CD8-positive, alpha-beta memory T cell (primary cell): ENCODE measurements around the gene CARD6. TPM values are rescaled to one million over a fixed set of nuclear protein-coding genes. Genes with fewer than 3 reads are reported as not detected.
"Not testable (repeated sequence)": the region's sequence is repeated elsewhere in the genome, so short reads cannot be mapped to it uniquely, and the experiment has no call there.

Experiments
- CTCF ChIA-PET: fragments of 350-600 bp; sonication (Branson Sonifier 250); formaldehyde crosslinking; loops from one replicate; lab custom pipeline; 2021; ENCODE audit warnings: antibody characterized with exemption; lab: Charles Lee
- POLR2A ChIA-PET: fragments of 350-600 bp; sonication (Branson Sonifier 250); formaldehyde crosslinking; loops from one replicate; lab custom pipeline; 2021; ENCODE audit warnings: antibody characterized with exemption; lab: Charles Lee
- DNase-seq, 5 donors: peaks; one replicate each; pipeline versions ENCODE4 v3.0.0 to v3.0.0-alpha.2; 2020 to 2022; ENCODE audit warnings: mixed read lengths in 1 of 5
- H3K27ac ChIP-seq: one replicate; pipeline ENCODE4 v1.7.0; 2013; ENCODE audit warnings: low read depth, mild to moderate bottlenecking, low read length, moderate library complexity
- H3K27me3 ChIP-seq: 2 replicates; pipeline ENCODE4 v1.7.0; 2013; ENCODE audit warnings: low read length, mild to moderate bottlenecking; ENCODE audit not compliant: insufficient read depth, poor library complexity, severe bottlenecking
- H3K36me3 ChIP-seq: 2 replicates; pipeline ENCODE4 v1.7.0; 2013; ENCODE audit warnings: mild to moderate bottlenecking, low read length, moderate library complexity; ENCODE audit not compliant: insufficient read depth
- H3K4me1 ChIP-seq: 2 replicates; pipeline ENCODE4 v1.7.0; 2013; ENCODE audit warnings: mild to moderate bottlenecking, low read length, moderate library complexity; ENCODE audit not compliant: insufficient read depth
- H3K4me3 ChIP-seq: 2 replicates; pipeline ENCODE4 v1.7.0; 2013; ENCODE audit warnings: mild to moderate bottlenecking, low read length
- H3K9me3 ChIP-seq: 2 replicates; pipeline ENCODE4 v1.7.0; 2013; ENCODE audit warnings: mild to moderate bottlenecking, low read length
- H3K27ac Mint-ChIP-seq, 8 donors: one replicate each; pipeline ENCODE4 v1.8.0; 2020 to 2021; ENCODE audit warnings: mixed read lengths in 8 of 8, mild to moderate bottlenecking in 6 of 8, inconsistent platforms in 3 of 8, moderate library complexity in 3 of 8
- H3K27me3 Mint-ChIP-seq, 2 donors: one replicate each; pipeline ENCODE4 v1.8.0; 2020 to 2021; ENCODE audit warnings: mixed read lengths in 2 of 2, mild to moderate bottlenecking in 1 of 2, moderate library complexity in 1 of 2
- H3K36me3 Mint-ChIP-seq, 3 donors: one replicate each; pipeline ENCODE4 v1.8.0; 2020 to 2021; ENCODE audit warnings: mixed read lengths in 3 of 3, inconsistent platforms in 1 of 3, mild to moderate bottlenecking in 1 of 3
- H3K4me1 Mint-ChIP-seq, 3 donors: one replicate each; pipeline ENCODE4 v1.8.0; 2020 to 2021; ENCODE audit warnings: mixed read lengths in 3 of 3, inconsistent platforms in 1 of 3, mild to moderate bottlenecking in 1 of 3
- H3K4me3 Mint-ChIP-seq, 7 donors: one replicate each; pipeline ENCODE4 v1.8.0; 2020 to 2021; ENCODE audit warnings: mixed read lengths in 7 of 7, mild to moderate bottlenecking in 6 of 7, moderate library complexity in 4 of 7, inconsistent platforms in 2 of 7
- H3K9me3 Mint-ChIP-seq, 5 donors: one replicate each; pipeline ENCODE4 v1.8.0; 2020 to 2022; ENCODE audit warnings: mixed read lengths in 5 of 5, mild to moderate bottlenecking in 3 of 5, moderate library complexity in 2 of 5, inconsistent platforms in 1 of 5
- polyA plus RNA-seq: library from polyadenylated mRNA; unstranded; fragments of 300-500 nt; fragmentation: Illumina TruSeq; gene quantifications from one replicate; pipeline ENCODE4 v1.2.3, GENCODE V29; 2021
- total RNA-seq, 2 experiments: library from RNA; stranded (reverse); gene quantifications; one replicate each; pipeline ENCODE4 v1.2.3, GENCODE V29; 2021

CARD6 gene
- total and polyA plus RNA-seq, 3 experiments from 2014 or later = 1.8 to 2.3 (median 2.1) TPM

DNA sequence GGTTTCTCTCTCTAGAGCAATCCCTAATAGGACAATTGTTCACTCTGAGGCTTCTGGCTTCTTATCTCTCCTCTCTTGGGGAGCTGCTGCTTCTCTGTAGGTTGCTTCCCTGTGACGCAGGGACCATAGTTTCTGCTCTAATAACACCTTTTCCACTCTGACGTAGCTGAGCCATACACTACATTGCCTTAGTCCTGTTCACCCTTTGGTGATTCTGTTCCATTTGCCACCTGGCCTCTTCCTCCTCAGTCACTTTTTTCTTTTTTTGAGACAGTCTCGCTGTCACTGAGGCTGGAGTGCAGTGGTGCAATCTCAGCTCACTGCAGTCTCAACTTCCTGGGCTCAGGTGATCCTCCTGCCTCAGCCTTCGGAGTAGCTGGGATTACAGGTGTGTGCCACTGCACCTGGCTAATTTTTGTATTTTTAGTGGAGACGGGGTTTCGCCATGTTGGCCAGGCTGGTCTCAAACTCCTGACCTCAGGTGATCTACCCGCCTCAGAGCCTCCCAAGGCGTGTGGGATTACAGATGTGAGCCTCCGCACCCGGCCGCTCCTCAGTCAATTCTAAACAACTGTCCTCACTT lies 15.6 kb upstream of the CARD6 start:
- CTCF ChIA-PET, H3K9me3 Mint-ChIP-seq, H3K4me3 ChIP-seq, H3K4me3 Mint-ChIP-seq, H3K4me1 ChIP-seq, H3K27me3 Mint-ChIP-seq, DNase-seq, H3K9me3 ChIP-seq, POLR2A ChIA-PET, H3K27me3 ChIP-seq, H3K27ac ChIP-seq: not testable (repeated sequence)
- H3K4me1 Mint-ChIP-seq = peaks cover 18 to 33% (median 26%) of the 10 kb centered on the region in 3 donors
- H3K36me3 Mint-ChIP-seq = peaks cover 0 to 44% (median 17%) of the 10 kb centered on the region in 3 donors
- H3K36me3 ChIP-seq = peaks cover 25% of the 10 kb centered on the region
- peak overlapping the region in 2 of 8 donors; percentile 58 to 63 for H3K27ac Mint-ChIP-seq

DNA sequence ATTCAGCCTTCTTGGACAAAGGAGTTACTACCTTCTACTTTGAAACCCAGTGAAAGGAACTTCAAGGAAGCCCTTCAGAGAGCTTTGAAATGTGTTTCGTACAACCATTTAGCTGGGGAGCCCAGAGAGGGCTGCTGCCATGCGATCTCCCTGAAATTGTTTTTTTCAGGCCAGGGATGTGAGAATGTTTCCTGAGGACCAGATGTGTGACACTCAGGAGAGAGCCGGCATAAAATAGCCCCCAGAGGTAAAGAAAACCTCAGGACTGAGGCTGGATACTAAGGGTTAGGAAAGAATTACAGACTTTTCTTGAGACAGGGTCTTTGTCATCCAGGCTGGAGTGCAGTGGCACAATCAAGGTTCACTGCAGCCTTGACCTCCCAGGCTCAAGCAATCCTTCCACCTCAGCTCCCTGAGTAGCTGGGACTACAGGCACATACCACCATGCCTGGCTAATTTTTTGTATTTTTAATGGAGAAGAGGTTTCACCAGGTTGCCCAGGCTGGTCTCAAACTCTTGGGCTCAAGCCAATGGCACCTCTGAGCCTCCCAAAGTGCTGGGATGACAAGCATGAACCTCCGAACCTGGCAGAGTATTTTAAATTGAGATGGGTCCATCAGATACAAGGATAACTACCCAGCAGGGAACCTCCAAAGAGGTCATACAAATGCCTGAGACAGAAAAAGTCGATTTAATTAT lies 14.5 kb upstream of the CARD6 start:
- Mint-ChIP-seq H3K4me1 (peaks cover 18 to 39% (median 31%) of the 10 kb centered on the region in 3 donors), H3K36me3 (peaks cover under 1 to 55% (median 19%) of the 10 kb centered on the region in 3 donors), H3K4me3 (peak overlapping the region in 1 of 7 donors; percentile 10)

DNA sequence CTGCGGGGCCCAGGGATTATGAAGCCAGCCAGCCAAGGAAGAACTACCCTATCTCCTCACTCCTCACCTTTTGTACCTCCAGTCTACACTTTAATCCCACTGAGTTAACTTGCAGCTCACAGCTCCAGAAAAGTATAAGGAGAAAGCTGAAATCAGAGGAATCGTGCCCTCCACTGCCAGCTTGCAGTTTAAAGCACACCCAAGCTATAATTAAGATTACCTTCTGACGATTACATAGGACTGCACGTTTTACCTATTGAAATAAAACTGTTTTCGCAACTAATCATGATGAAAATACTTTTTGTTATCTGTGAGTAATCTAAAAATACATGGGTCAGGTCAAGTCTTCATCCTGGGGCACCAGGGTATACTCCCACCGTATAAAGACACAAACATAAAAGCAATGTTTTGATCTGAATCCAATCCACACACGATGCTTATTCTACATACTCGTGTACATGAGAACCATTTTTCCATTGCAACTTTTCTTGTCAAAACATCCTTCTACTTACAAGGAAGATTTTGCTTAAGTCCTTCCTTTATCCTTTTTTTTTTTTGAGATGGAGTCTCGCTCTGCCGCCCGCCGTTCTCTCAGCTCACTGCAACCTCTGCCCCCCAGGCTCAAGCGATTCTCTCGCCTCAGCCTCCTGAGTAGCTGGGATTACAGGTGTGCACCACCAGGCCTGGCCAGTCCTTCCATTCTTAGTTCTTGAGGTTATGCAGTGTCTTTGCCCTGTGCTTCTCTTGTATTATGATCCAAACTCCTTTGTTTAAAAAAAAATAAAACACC lies 13.8 kb upstream of the CARD6 start:
- H3K4me1 Mint-ChIP-seq = peaks cover 25 to 47% (median 39%) of the 10 kb centered on the region in 3 donors
- peaks cover 7 to 62% (median 24%) of the 10 kb centered on the region in 3 donors for H3K36me3 Mint-ChIP-seq
- no peaks in the 10 kb centered on the region for H3K9me3 Mint-ChIP-seq
- peak overlapping the region in 4 of 8 donors; percentile 20 to 61 (median 30) for H3K27ac Mint-ChIP-seq
- no peak overlapping the region for H3K27ac ChIP-seq
- H3K27me3 ChIP-seq = no peaks in the 10 kb centered on the region
- H3K4me3 Mint-ChIP-seq = peak overlapping the region in 1 of 7 donors; percentile 10
- H3K9me3 ChIP-seq = no peaks in the 10 kb centered on the region
- H3K4me3 ChIP-seq = no peak overlapping the region
- CTCF ChIA-PET = no interaction called here
- DNase-seq = no peak
- peaks cover 7% of the 10 kb centered on the region for H3K4me1 ChIP-seq
- POLR2A ChIA-PET = interaction anchor here (0.5 kb wide), 1 partner anchor 57 kb away, joined by 4 read pairs; no protein-coding TSS in a partner anchor
- H3K27me3 Mint-ChIP-seq = peaks cover 0 to 2% of the 10 kb centered on the region in 2 donors
- peaks cover 43% of the 10 kb centered on the region for H3K36me3 ChIP-seq

More for the DNA sequence above, 14.5 kb upstream of the CARD6 start:
- Histone ChIP-seq H3K27me3 (no peaks in the 10 kb centered on the region), H3K36me3 (peaks cover 36% of the 10 kb centered on the region), H3K4me1 (peaks cover under 1% of the 10 kb centered on the region), H3K4me3 (no peak overlapping the region), H3K9me3 (no peaks in the 10 kb centered on the region), H3K27ac (no peak overlapping the region)
- ChIA-PET POLR2A (no interaction called here), CTCF (no interaction called here)
- peaks cover 0 to 2% of the 10 kb centered on the region in 2 donors for H3K27me3 Mint-ChIP-seq
- DNase-seq = no peak
- H3K27ac Mint-ChIP-seq = no peak overlapping the region
- no peaks in the 10 kb centered on the region for H3K9me3 Mint-ChIP-seq

DNA sequence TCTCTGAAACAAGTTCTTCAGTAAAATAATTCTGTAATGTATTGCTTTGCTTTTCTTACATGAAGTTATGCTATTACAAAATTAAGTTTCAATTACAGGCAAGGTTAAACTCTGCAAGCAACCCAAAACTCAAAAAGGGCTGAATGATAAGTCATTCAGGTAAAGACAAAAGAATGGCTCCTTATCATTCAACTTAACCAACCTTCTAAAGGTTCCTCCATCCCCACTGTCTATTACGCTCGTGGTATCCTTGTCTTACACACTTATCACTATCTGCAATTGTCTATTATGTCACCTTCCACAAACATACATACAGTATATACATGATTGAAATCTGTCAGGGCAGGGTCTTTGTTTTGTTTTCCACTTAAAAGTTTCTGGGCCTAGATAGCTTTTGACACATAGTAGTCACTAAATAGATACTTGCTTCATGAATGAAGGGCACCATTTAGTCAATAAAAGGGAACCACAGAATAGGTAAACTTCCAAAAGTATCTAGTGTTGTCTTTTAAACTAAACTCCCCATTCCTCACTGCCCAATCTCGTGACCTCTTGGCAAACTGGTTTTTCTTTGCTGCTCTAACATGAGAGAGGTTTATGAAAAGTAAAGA lies 13.0 kb upstream of the CARD6 start:
- H3K9me3 ChIP-seq = no peaks in the 10 kb centered on the region
- peaks cover 13% of the 10 kb centered on the region for H3K4me1 ChIP-seq
- ChIA-PET POLR2A (interaction anchor here (0.5 kb wide), 1 partner anchor 58 kb away, joined by 4 read pairs; no protein-coding TSS in a partner anchor), CTCF (no interaction called here)
- H3K4me1 Mint-ChIP-seq = peaks cover 33 to 54% (median 46%) of the 10 kb centered on the region in 3 donors
- peaks cover 0 to 2% of the 10 kb centered on the region in 2 donors for H3K27me3 Mint-ChIP-seq
- H3K4me3 ChIP-seq = no peak overlapping the region
- no peak overlapping the region for H3K4me3 Mint-ChIP-seq
- peaks cover 7 to 70% (median 27%) of the 10 kb centered on the region in 3 donors for H3K36me3 Mint-ChIP-seq
- no peak overlapping the region for H3K27ac ChIP-seq
- H3K27ac Mint-ChIP-seq = peak overlapping the region in 6 of 8 donors; percentile 8 to 61 (median 22)
- DNase-seq = no peak
- no peaks in the 10 kb centered on the region for H3K27me3 ChIP-seq
- H3K36me3 ChIP-seq = peaks cover 49% of the 10 kb centered on the region
- no peaks in the 10 kb centered on the region for H3K9me3 Mint-ChIP-seq

DNA sequence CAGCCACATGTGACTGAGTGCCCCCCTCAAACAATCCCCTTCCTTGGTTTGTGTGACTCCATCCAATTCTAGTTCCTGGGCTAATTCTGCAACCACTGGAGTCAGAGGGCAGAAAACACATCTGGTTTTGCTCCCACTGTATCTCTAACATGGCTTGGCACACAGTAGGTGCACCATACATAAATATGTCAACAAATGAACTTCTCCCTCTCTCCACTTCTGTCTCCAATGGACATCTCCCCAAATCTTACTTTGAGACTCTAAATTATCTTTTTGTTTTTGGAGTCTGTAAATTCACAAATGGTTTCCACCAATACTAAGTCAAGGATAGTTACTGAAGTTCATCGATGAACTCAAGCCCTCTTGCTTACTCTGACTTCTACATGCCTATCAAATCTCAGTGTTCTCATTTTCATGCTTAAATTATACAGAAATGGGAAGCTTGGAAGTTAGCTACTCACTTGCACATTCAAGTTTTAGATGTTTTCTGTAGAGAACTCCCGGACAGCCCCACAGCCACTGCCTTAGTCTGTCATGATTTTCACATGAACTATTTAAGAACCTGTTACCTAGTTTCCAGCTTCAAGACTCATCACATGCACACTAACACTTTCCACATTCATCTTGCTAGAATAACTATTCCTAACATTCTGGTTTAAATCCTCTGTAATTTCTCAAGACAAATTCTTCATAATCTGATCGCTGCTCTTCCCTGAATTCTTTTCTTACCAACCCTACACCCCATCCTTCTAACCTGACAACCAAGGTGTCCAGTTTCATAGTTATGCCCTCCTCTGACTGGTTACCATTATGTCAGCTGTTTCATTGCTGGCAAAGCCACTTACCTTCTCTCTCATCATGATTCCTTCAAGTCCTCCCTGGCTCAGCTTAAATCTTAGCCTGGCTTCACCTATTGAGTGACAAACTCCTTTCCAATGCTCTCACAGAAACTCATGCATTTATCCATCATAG lies 12.2 kb upstream of the CARD6 start:
- H3K27me3 Mint-ChIP-seq = peaks cover 0 to 2% of the 10 kb centered on the region in 2 donors
- no peaks in the 10 kb centered on the region for H3K27me3 ChIP-seq
- no peaks in the 10 kb centered on the region for H3K9me3 ChIP-seq
- peaks cover 21% of the 10 kb centered on the region for H3K4me1 ChIP-seq
- peak overlapping the region in 5 of 8 donors; percentile 1 to 64 (median 10) for H3K27ac Mint-ChIP-seq
- no peak overlapping the region for H3K4me3 Mint-ChIP-seq
- H3K27ac ChIP-seq = no peak overlapping the region
- no peaks in the 10 kb centered on the region for H3K9me3 Mint-ChIP-seq
- ChIA-PET CTCF (no interaction called here), POLR2A (interaction anchor here (0.6 kb wide), 1 partner anchor 9 kb away, joined by 3 read pairs; no protein-coding TSS in a partner anchor)
- H3K4me3 ChIP-seq = no peak overlapping the region
- peaks cover 8 to 78% (median 30%) of the 10 kb centered on the region in 3 donors for H3K36me3 Mint-ChIP-seq
- H3K36me3 ChIP-seq = peaks cover 57% of the 10 kb centered on the region
- H3K4me1 Mint-ChIP-seq = peaks cover 41 to 62% (median 55%) of the 10 kb centered on the region in 3 donors
- no peak for DNase-seq

DNA sequence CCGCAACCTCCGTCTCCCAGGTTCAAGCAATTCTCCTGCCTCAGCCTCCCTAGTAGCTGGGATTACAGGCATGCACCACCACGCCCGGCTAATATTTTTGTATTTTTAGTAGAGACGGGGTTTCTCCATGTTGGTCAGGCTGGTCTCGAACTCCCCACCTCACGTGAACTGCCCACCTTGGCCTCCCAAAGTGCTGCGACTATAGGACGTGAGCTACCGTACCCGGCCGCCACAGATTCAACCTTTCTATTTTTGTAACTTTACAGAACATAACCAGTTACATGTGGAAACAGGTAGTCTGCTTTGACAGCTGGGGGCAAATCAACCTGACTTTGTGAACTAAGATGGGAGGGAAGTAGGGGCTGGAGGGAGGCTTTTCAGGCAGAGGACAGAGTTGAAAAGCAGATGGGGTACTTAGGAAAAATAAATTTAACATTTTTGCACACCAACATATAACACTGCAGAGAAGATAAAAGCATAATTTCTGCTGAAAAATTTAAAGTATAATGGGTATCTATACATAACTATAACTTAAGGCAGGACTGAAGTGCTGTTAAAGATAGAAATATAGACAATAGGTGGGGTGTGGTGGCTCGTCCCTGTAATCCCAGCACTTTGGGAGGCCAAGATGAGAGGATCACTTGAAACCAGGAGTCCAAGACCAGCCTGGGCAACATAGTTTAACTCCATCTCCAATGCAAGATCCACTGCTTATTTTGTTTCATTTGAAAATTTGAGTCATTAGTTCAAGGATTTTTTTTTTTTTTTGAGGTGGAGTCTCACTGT lies 11.2 kb upstream of the CARD6 start:
- no peak for DNase-seq
- no peaks in the 10 kb centered on the region for H3K9me3 Mint-ChIP-seq
- H3K27ac Mint-ChIP-seq = peak overlapping the region in 5 of 8 donors; percentile 1 to 91 (median 24)
- no peaks in the 10 kb centered on the region for H3K9me3 ChIP-seq
- H3K27ac ChIP-seq = no peak overlapping the region
- H3K4me1 ChIP-seq = peaks cover 23% of the 10 kb centered on the region
- peaks cover 59% of the 10 kb centered on the region for H3K36me3 ChIP-seq
- peaks cover 50 to 72% (median 62%) of the 10 kb centered on the region in 3 donors for H3K4me1 Mint-ChIP-seq
- no peaks in the 10 kb centered on the region for H3K27me3 ChIP-seq
- ChIA-PET CTCF (no interaction called here), POLR2A (interaction anchor here (0.6 kb wide), 1 partner anchor 8 kb away, joined by 3 read pairs; no protein-coding TSS in a partner anchor)
- H3K4me3 Mint-ChIP-seq = no peak overlapping the region
- no peak overlapping the region for H3K4me3 ChIP-seq
- H3K27me3 Mint-ChIP-seq = peaks cover 0 to 2% of the 10 kb centered on the region in 2 donors
- H3K36me3 Mint-ChIP-seq = peaks cover 11 to 87% (median 32%) of the 10 kb centered on the region in 3 donors
